ENCODE measurements around the gene ST8SIA6. TPM values are rescaled to one million over a fixed set of nuclear protein-coding genes. Genes with fewer than 3 reads are reported as not detected.

The ST8SIA6 gene
- total RNA-seq, 1 donor from 2014 or later: 0.53 TPM

- no peak for DNase-seq (ENCODE audit: low read depth)
- no peaks in the 10 kb centered on the region for H3K27me3 ChIP-seq (ENCODE audit: control insufficient read depth, insufficient read depth, low read length)
- no peak overlapping the region for H3K4me3 ChIP-seq (ENCODE audit: low read depth, low read length)
- TF ChIP-seq CTCF (IDR thresholded peaks at IDR 0.05; ENCODE audit: insufficient read depth, low read length, severe bottlenecking): no peak
- no peak for FAIRE-seq
- H3K36me3 ChIP-seq (ENCODE audit: control insufficient read depth, insufficient read depth, low read length): no peaks in the 10 kb centered on the region
Observed at GRCh38 chr10:17348011-17348500, 106.3 kb downstream of the ST8SIA6 start.

- FAIRE-seq (no peak), DNase-seq (ENCODE audit: low read depth) (no peak)
- no peak for TF ChIP-seq CTCF (IDR thresholded peaks at IDR 0.05; ENCODE audit: insufficient read depth, low read length, severe bottlenecking)
- Histone ChIP-seq H3K36me3 (ENCODE audit: control insufficient read depth, insufficient read depth, low read length) (no peaks in the 10 kb centered on the region), H3K27me3 (ENCODE audit: control insufficient read depth, insufficient read depth, low read length) (no peaks in the 10 kb centered on the region), H3K4me3 (ENCODE audit: low read depth, low read length) (no peak overlapping the region)
Observed at GRCh38 chr10:17344206-17344605, 110.2 kb downstream of the ST8SIA6 start.

GRCh38 chr10:17343118-17343517 lies 111.3 kb downstream of the ST8SIA6 start:
- no peak for DNase-seq (ENCODE audit: low read depth)
- TF ChIP-seq CTCF (IDR thresholded peaks at IDR 0.05; ENCODE audit: insufficient read depth, low read length, severe bottlenecking): no peak
- no peak for FAIRE-seq
- H3K27me3 ChIP-seq (ENCODE audit: control insufficient read depth, insufficient read depth, low read length): no peaks in the 10 kb centered on the region
- H3K4me3 ChIP-seq (ENCODE audit: low read depth, low read length): no peak overlapping the region
- H3K36me3 ChIP-seq (ENCODE audit: control insufficient read depth, insufficient read depth, low read length): no peaks in the 10 kb centered on the region

- FAIRE-seq (no peak), DNase-seq (ENCODE audit: low read depth) (no peak)
- Histone ChIP-seq H3K36me3 (ENCODE audit: control insufficient read depth, insufficient read depth, low read length) (no peaks in the 10 kb centered on the region), H3K27me3 (ENCODE audit: control insufficient read depth, insufficient read depth, low read length) (no peaks in the 10 kb centered on the region), H3K4me3 (ENCODE audit: low read depth, low read length) (no peak overlapping the region)
- no peak for TF ChIP-seq CTCF (IDR thresholded peaks at IDR 0.05; ENCODE audit: insufficient read depth, low read length, severe bottlenecking)
Observed at GRCh38 chr10:17340144-17340829, 114.1 kb downstream of the ST8SIA6 start.

- DNase-seq (ENCODE audit: low read depth): peak; percentile 84
- TF ChIP-seq CTCF (IDR thresholded peaks at IDR 0.05; ENCODE audit: insufficient read depth, low read length, severe bottlenecking): no peak
- FAIRE-seq: no peak
- Histone ChIP-seq H3K36me3 (ENCODE audit: control insufficient read depth, insufficient read depth, low read length) (no peaks in the 10 kb centered on the region), H3K27me3 (ENCODE audit: control insufficient read depth, insufficient read depth, low read length) (no peaks in the 10 kb centered on the region), H3K4me3 (ENCODE audit: low read depth, low read length) (no peak overlapping the region)
Observed at GRCh38 chr10:17335065-17335464, 119.3 kb downstream of the ST8SIA6 start.

GRCh38 chr10:17330501-17330900 lies 123.9 kb downstream of the ST8SIA6 start:
- Histone ChIP-seq H3K36me3 (ENCODE audit: control insufficient read depth, insufficient read depth, low read length) (no peaks in the 10 kb centered on the region), H3K27me3 (ENCODE audit: control insufficient read depth, insufficient read depth, low read length) (no peaks in the 10 kb centered on the region), H3K4me3 (ENCODE audit: low read depth, low read length) (no peak overlapping the region)
- DNase-seq (ENCODE audit: low read depth) (no peak), FAIRE-seq (no peak)
- TF ChIP-seq CTCF (IDR thresholded peaks at IDR 0.05; ENCODE audit: insufficient read depth, low read length, severe bottlenecking): no peak

Data from bronchial epithelial cell (primary cell).